HG03108 (cell line): ENCODE measurements around the gene DSCAML1.
"Not testable (repeated sequence)": the region's sequence is repeated elsewhere in the genome, so short reads cannot be mapped to it uniquely, and the experiment has no call there.

Source experiments
- ATAC-seq: cut with Tn5 transposase; IDR thresholded peaks from one replicate; pipeline ENCODE4 v1.9.1; 2021; ENCODE audit warnings: moderate library complexity; ENCODE audit not compliant: unreplicated experiment

The DSCAML1 gene

GRCh38 chr11:117765068-117765467 is 31.9 kb downstream of the DSCAML1 start:
- ATAC-seq: no peak

DNA sequence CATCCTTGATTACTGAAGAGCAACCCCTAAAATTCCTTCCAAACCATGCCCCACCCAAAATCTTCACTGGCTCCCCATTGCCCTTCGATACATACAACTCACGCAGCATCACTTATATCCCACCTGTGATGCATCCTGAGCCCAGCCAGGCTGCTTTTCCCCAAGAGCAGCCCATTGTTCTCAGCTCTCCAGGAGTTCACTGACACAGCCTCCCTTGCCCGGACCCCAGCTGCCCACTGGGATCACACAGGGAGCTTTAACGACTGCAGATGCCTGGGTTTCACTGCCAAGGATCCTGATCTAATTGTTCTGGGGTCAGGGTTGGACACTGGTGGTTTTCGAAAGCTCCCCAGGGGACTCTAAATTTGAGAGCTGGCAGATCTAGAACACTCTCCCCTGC is 33.6 kb downstream of the DSCAML1 start:
- not testable (repeated sequence) for ATAC-seq

DNA sequence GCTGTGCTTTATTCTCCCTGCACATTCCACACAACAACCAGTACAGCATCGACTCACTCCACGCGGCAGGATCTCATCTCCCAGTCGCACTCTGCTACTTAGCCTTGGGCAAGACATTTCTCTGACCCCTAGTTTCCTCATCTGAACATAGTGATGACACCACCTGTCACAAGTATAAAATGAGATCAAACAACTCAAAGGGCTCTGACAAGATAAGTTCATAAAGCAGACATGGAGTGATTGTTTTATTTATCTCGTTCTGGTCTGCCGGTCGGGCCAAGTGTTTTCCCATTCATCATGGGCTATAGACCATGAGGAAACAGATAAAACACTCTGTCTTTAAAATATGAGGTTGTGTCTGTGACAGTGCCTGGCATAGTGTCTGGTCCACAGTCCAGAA is 35.0 kb downstream of the DSCAML1 start:
- ATAC-seq: no peak

DNA sequence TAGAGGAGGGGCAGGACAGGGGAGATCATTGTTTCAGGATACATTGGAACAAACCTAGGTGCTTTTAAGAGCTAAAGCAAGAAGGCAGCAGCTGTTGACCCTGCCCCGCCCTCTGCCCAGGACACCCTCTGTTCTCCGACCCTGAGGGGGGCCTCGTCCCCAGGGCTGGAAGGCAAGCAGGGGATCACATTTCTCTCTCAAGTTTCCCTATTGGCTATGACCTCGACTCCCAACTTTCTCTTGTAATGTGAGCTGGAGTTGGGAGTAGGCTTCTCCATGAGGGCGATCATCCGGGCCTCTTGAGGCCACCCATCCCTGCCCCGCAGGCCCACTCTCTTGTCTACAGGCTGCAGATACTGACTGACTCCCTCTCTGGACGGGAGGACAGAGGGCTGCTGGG is 37.7 kb downstream of the DSCAML1 start:
- no peak for ATAC-seq

DNA sequence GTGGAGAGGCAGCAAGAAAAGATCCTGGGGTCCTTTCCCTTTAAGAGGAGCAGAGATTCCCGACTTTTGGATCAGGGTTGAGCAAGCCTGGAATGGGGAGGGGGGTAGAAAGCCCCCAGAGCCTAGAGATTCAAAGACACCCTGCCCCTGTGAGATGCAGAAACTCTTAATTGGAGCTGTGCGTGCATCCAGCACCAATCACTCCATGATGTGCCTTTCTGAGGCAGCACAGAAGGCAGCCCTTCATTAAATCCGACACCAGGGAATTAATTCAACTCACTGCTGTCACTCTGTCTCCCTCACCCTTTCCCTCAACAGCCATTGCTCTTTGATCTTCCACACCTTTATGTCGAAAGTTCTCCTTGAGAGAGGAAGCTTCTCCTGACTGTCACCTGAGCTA is 43.0 kb downstream of the DSCAML1 start:
- ATAC-seq: no peak

DNA sequence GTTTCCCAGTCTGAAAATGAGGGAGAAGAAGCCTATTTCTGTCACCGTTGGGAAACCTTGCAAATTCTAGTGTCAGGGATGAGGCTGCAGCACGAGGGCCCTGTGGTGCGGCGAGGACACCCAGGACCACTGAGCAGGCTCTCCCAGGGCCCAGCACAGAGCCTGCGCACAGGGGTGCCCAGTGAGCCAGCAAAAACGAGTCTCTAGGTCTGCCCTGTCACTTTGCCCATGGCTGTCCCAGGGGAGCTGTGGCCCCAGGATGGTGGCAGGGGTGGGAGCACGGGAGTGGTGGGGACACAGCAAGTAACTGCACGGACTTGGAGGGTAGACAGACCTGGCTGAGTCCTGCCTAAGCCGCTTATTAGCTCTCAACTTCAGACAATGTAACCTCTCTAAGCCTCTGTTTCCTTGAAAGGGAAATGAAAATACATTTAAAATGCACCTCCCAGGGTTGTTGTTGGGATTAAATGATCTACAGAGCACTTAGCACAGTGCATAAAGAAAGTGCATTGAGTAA is 44.2 kb downstream of the DSCAML1 start:
- ATAC-seq: no peak

GRCh38 chr11:117752071-117752470 is 44.9 kb downstream of the DSCAML1 start:
- ATAC-seq: no peak

GRCh38 chr11:117750916-117751662 is 45.9 kb downstream of the DSCAML1 start:
- no peak for ATAC-seq

DNA sequence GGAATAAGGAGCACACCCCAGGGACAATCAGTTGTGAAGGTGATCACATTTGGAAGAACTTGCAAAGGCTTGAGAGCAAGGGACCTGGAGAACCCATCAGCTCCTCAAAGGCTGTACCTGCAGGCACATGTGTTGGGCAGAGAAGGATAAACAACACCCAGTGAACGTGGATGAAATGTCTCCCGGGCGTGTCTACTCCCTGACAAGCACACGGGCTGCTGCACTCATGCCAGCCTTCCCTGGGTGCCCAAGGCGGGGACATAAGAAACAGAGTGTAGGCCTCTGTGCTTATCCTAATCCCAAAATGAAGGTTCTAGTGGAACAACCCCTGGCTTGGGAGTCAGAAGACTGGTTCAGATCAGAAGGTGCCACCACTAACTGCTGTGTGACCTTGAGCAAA is 46.7 kb downstream of the DSCAML1 start:
- no peak for ATAC-seq

GRCh38 chr11:117749541-117749910 is 47.5 kb downstream of the DSCAML1 start:
- no peak for ATAC-seq

GRCh38 chr11:117748771-117749540 is 48.1 kb downstream of the DSCAML1 start:
- no peak for ATAC-seq

- no peak for ATAC-seq
These were observed 49.1 kb downstream of the DSCAML1 start for GRCh38 chr11:117747892-117748291.

DNA sequence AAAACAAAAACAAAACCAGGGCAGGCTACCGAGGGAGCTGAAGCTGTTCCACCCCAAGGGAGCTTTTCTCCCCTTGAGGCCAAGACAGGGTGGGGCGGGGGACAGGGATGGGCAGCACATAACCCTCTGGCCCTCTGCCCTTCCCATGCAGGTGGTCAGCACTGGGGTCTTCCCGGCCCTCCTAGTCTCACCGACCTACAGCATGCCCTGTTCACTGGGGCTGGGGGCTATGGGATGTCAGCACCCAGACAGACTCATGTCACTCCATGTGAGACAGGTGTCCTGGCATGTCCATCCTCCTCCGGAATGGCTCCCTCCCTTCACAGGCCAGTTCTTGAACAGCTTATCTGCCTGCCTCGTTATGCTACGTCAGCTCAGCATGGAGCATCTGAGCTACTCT is 51.7 kb downstream of the DSCAML1 start:
- ATAC-seq: no peak

DNA sequence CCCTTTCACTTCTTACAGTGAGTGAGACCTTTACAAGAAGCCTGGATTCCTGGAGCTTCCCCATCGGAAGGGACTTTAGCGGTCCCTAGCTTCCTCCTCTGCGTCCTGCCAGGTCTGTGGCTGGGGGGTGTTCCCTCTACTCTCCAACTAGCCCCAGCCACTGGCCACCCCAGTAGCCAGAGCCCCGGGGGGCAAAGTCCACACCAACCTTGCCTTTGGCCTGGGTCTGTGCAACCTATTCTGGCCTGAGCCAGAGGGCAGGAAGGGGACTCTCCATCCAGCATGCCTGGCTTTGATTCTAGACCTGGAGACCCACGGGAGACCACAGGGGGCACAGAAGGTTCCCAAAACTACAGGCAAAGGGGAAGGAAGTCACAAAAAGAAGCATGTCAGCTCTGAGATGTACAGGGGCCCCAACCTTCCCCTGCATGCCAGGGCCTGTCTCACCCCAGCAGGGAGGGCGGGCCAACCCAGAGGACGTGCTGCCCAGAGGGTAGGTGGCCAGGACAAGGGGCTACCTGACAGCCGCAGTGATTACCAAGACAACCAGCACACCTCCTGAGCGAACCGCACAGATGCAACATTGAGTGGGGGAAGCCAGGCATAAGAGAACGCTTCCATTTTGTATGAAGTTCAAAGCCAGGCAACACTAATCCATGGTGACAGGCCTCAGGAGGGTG is 52.4 kb downstream of the DSCAML1 start:
- no peak for ATAC-seq

DNA sequence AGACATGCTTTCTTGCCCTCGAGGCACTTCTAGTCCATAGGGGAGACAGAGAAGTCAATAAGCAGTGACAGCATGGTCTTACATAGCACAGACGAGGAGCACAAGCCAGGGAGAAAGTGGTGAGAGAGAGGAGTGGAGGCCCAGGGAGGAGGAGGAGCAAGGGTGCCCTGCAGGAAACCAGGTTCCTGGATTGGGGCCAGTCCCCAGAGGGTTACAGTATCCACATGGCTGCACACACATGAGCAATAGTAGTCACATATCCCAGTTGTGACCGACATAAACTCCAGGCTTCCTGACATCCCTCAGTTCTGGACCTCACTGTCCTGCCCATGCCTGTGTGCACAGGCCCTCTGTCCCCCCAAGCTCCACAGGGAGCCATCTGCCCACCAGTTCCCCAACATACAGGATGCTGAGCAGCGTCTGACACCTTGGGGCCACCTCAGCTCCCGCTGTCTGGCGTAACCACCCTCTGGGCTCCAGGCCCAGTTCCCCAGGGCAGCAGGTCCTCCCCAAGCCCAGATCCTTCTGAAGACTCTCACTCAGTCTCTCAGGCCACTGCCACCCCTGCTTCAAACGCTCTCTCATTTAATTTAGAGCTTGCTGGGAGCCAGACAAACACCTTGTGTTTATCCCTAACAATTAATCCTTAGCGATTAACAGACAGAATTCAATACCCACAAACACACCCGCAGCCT is 53.7 kb downstream of the DSCAML1 start:
- no peak for ATAC-seq

- no peak for ATAC-seq
These were observed 58.6 kb downstream of the DSCAML1 start for GRCh38 chr11:117738246-117738957.

DNA sequence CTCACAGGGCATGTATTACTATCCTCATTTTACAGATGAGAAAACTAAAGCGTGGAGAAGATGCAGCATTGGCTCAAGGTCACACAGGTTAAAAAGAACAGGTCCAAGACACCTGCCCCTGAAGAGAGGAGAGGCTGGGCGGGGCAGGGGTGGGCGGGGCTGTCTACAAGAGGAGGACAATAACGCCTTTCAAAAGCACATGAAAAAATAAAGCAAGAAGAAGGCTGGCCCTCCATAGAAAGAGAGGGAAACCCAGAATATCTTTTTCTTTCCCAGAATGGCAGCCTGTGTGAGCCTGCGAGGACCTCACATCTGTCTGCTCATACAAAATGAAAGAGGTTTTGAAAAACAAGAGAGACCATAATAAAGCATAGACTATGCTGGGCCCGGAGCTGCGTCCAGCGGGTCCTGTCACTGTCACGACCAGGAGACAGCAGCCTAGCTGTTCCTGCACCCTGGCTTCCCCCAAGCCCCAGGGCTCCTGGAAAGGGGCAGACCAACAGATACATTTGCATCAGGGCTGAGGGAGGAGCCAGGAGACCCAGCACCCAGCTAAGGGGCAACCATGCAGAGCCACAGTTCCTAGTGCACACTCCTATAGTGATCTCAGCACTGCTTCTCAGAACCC is 61.6 kb downstream of the DSCAML1 start:
- ATAC-seq: no peak

- no peak for ATAC-seq
These were observed 62.4 kb downstream of the DSCAML1 start for GRCh38 chr11:117734601-117735024.

GRCh38 chr11:117733316-117733715 is 63.7 kb downstream of the DSCAML1 start:
- ATAC-seq: no peak

DNA sequence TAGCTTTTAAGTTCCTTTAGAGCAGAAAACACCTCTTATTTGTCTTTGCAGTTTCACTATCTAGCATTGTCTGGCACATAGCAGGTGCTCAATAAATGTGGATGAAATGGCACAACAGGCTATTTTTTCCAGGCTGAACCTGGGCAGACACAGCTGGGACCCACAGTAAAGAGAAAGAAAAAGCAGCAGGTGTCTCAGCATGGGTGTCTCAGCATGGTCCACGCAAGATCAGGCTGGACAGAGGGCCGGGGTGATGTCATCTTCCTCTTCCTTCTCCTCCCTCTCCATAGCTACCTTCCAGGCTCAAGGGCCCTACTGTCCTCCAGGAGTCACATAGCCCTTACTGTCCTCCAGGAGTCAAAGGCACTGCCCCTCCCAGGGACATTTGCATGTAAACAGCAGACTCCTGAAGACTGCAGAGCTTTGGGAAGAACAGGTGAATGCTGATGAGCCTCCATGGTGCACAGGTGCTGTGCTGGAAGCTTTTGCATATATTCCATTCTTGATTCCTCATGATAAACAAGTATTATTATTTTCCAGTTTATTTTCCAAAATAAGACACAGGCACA is 65.2 kb downstream of the DSCAML1 start:
- no peak for ATAC-seq
